HepG2 (cell line): ENCODE measurements around the gene MYPN. TPM values are rescaled to one million over a fixed set of nuclear protein-coding genes. Genes with fewer than 3 reads are reported as not detected.

Source experiments
- ARHGAP35 ChIP-seq: sonication (generic); formaldehyde crosslinking; IDR thresholded peaks from 2 replicates; pipeline ENCODE4 v1.9.0; 2022; ENCODE audit warnings: mild to moderate bottlenecking, inconsistent platforms, moderate library complexity, missing genetic modification reagents, borderline replicate concordance
- ATF7 ChIP-seq, 2 experiments: fragments of 450-650 bp in 1 of 2; sonication (generic) in 1 of 2; formaldehyde crosslinking in 1 of 2; IDR thresholded peaks; 2 replicates each; pipeline versions ENCODE4 v1.4.0 to v1.6.1; 2016 to 2020; ENCODE audit warnings: antibody characterized with exemption in 1 of 2, mild to moderate bottlenecking in 1 of 2, missing genetic modification reagents in 1 of 2
- BHLHE40 ChIP-seq: IDR thresholded peaks from 2 replicates; pipeline ENCODE4 v1.6.1; 2011; ENCODE audit warnings: low read length, improper control_type of control experiment
- CEBPG ChIP-seq: IDR thresholded peaks from 2 replicates; pipeline ENCODE4 v1.6.1; 2016
- EHMT2 ChIP-seq: fragments of 200-600 bp; sonication (generic); IDR thresholded peaks from 2 replicates; pipeline ENCODE4 v1.7.0; 2017; ENCODE audit warnings: antibody characterized with exemption, low read depth, low read length, borderline replicate concordance
- GATAD1 ChIP-seq: IDR thresholded peaks from 2 replicates; pipeline ENCODE4 v1.6.1; 2016; ENCODE audit warnings: missing genetic modification reagents, missing compliant biosample characterization
- HOXA3 ChIP-seq: sonication (generic); formaldehyde crosslinking; IDR thresholded peaks from 2 replicates; pipeline ENCODE4 v1.5.0; 2020; ENCODE audit warnings: missing genetic modification reagents
- HOXA7 ChIP-seq: sonication (generic); formaldehyde crosslinking; IDR thresholded peaks from 2 replicates; pipeline ENCODE4 v1.8.1; 2022; ENCODE audit warnings: mild to moderate bottlenecking, missing genetic modification reagents, moderate library complexity
- PAX8 ChIP-seq: sonication (generic); formaldehyde crosslinking; IDR thresholded peaks from 2 replicates; pipeline ENCODE4 v1.8.0; 2022; ENCODE audit warnings: mild to moderate bottlenecking, missing genetic modification reagents, borderline replicate concordance
- POLR2A ChIP-seq, 2 experiments: IDR thresholded peaks; 2 replicates each; pipeline ENCODE4 v1.6.1; 2011; ENCODE audit warnings: low read depth in 2 of 2, low read length in 2 of 2, mild to moderate bottlenecking in 1 of 2, moderate library complexity in 1 of 2; ENCODE audit not compliant: insufficient read depth in 1 of 2
- SMARCE1 ChIP-seq: fragments of 450-650 bp; IDR thresholded peaks from 2 replicates; pipeline ENCODE4 v1.6.1; 2017; ENCODE audit warnings: borderline replicate concordance
- SNAPC4 ChIP-seq: sonication (generic); formaldehyde crosslinking; IDR thresholded peaks from 2 replicates; pipeline ENCODE4 v1.4.0; 2020; ENCODE audit warnings: mild to moderate bottlenecking, missing genetic modification reagents
- XBP1 ChIP-seq: sonication (generic); formaldehyde crosslinking; IDR thresholded peaks from 2 replicates; pipeline ENCODE4 v1.5.0; 2020; ENCODE audit warnings: missing genetic modification reagents
- ZFP62 ChIP-seq: sonication (generic); formaldehyde crosslinking; IDR thresholded peaks from 2 replicates; pipeline ENCODE4 v1.4.0; 2020; ENCODE audit warnings: missing genetic modification reagents
- ZNF17 ChIP-seq: sonication (generic); formaldehyde crosslinking; IDR thresholded peaks from 2 replicates; pipeline ENCODE4 v1.5.0; 2020; ENCODE audit warnings: mild to moderate bottlenecking, missing genetic modification reagents
- ZNF230 ChIP-seq: sonication (generic); formaldehyde crosslinking; IDR thresholded peaks from 2 replicates; pipeline ENCODE4 v1.4.0; 2020; ENCODE audit warnings: mild to moderate bottlenecking, missing genetic modification reagents
- ZNF232 ChIP-seq: sonication (generic); formaldehyde crosslinking; IDR thresholded peaks from 2 replicates; pipeline ENCODE4 v1.4.0; 2020; ENCODE audit warnings: missing genetic modification reagents, borderline replicate concordance
- ZNF460 ChIP-seq: sonication (generic); formaldehyde crosslinking; IDR thresholded peaks from 2 replicates; pipeline ENCODE4 v1.5.1; 2020; ENCODE audit warnings: missing genetic modification reagents, mild to moderate bottlenecking, borderline replicate concordance
- ZNF484 ChIP-seq: sonication (generic); formaldehyde crosslinking; IDR thresholded peaks from 2 replicates; pipeline ENCODE4 v1.5.1; 2020; ENCODE audit warnings: mild to moderate bottlenecking, low read depth, missing genetic modification reagents, borderline replicate concordance
- ZNF510 ChIP-seq: sonication (generic); formaldehyde crosslinking; IDR thresholded peaks from 2 replicates; pipeline ENCODE4 v1.4.0; 2020; ENCODE audit warnings: low read depth, mild to moderate bottlenecking, missing genetic modification reagents
- ZNF577 ChIP-seq: sonication (generic); formaldehyde crosslinking; IDR thresholded peaks from 2 replicates; pipeline ENCODE4 v1.4.0; 2020; ENCODE audit warnings: mild to moderate bottlenecking, low read depth, missing genetic modification reagents, borderline replicate concordance
- ZNF768 ChIP-seq: sonication (generic); formaldehyde crosslinking; IDR thresholded peaks from 2 replicates; pipeline ENCODE4 v1.4.0; 2020; ENCODE audit warnings: missing genetic modification reagents
- polyA plus RNA-seq, 8 experiments: library from polyadenylated mRNA; depleted of rRNA in 3 of 8; stranded (reverse) in 7 of 8; unstranded in 1 of 8; fragments of >200 nt; fragmentation: Illumina TruSeq in 4 of 8; extraction: Trizol in 4 of 8; gene quantifications; 2 replicates each; pipeline versions ENCODE4 v1.2.1 to v1.2.3, GENCODE V29; 2011 to 2016; ENCODE audit warnings: low read depth in 4 of 8, missing spikeins in 1 of 8, mixed read lengths in 1 of 8; ENCODE audit not compliant: insufficient read depth in 1 of 8
- total RNA-seq, 5 experiments: library from RNA; depleted of rRNA; stranded (reverse); fragments of >200 nt; fragmentation: Illumina TruSeq; extraction: Trizol; gene quantifications; 2 replicates each; pipeline ENCODE4 v1.2.3, GENCODE V29; 2016; ENCODE audit warnings: low read depth in 1 of 5
- TF ChIP-seq, protein P1 (sequence below): sonication (generic); formaldehyde crosslinking; IDR thresholded peaks from 2 replicates; pipeline ENCODE4 v1.4.0; 2020; ENCODE audit warnings: missing genetic modification reagents
- TF ChIP-seq, protein P2 (sequence below): sonication (generic); formaldehyde crosslinking; IDR thresholded peaks from 2 replicates; pipeline ENCODE4 v1.4.0; 2020; ENCODE audit warnings: low read depth, mild to moderate bottlenecking, missing genetic modification reagents

The MYPN gene
- total and polyA plus RNA-seq, 2 of the 13 experiments (the other 11 are each of a cell fraction or from before 2014, with no cell fraction given): not detected

- TF ChIP-seq ZNF232 (CRISPR knock-in tag): peak; percentile 75; the same call in 1 of the 2 replicates
- TF ChIP-seq POLR2A (IDR thresholded peaks at IDR 0.05; ENCODE audit: insufficient read depth in 1 of 2, low read depth in 2 of 2, low read length in 2 of 2): 0 out of 4 replicates have a peak, but pooled peaks of 1 of the 2 experiments have one; percentile 29
- peak; percentile 39; the same call in 1 of the 2 replicates for TF ChIP-seq ZNF768 (CRISPR knock-in tag)
- TF ChIP-seq XBP1 (CRISPR knock-in tag): 0 out of 2 replicates have a peak, but pooled peaks have one; percentile 42
- TF ChIP-seq EHMT2: no peak
- no peak for TF ChIP-seq PAX8 (CRISPR knock-in tag)
- TF ChIP-seq ZNF460: no peak
- TF ChIP-seq ZNF484 (CRISPR knock-in tag): no peak
- TF ChIP-seq GATAD1 (CRISPR knock-in tag): no peak
- no peak for TF ChIP-seq CEBPG (CRISPR knock-in tag)
- TF ChIP-seq, protein P1, sequence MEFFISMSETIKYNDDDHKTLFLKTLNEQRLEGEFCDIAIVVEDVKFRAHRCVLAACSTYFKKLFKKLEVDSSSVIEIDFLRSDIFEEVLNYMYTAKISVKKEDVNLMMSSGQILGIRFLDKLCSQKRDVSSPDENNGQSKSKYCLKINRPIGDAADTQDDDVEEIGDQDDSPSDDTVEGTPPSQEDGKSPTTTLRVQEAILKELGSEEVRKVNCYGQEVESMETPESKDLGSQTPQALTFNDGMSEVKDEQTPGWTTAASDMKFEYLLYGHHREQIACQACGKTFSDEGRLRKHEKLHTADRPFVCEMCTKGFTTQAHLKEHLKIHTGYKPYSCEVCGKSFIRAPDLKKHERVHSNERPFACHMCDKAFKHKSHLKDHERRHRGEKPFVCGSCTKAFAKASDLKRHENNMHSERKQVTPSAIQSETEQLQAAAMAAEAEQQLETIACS: peak; percentile 93
- TF ChIP-seq ZNF510: no peak
- TF ChIP-seq ZNF577: no peak
- 0 out of 2 replicates have a peak, but pooled peaks have one; percentile 60 for TF ChIP-seq BHLHE40
- TF ChIP-seq HOXA7 (CRISPR knock-in tag): no peak
- TF ChIP-seq ZNF17 (CRISPR knock-in tag): no peak; the same call in 1 of the 2 replicates
- no peak for TF ChIP-seq ATF7 (IDR thresholded peaks at IDR 0.05)
- TF ChIP-seq ATF7 (CRISPR knock-in tag; IDR thresholded peaks at IDR 0.05): no peak
- TF ChIP-seq HOXA3: peak; percentile 53
- TF ChIP-seq SNAPC4 (CRISPR knock-in tag): no peak
- no peak for TF ChIP-seq ARHGAP35
- TF ChIP-seq ZNF230 (CRISPR knock-in tag): 0 out of 2 replicates have a peak, but pooled peaks have one; percentile 66
- no peak for TF ChIP-seq SMARCE1
- TF ChIP-seq, protein P2, sequence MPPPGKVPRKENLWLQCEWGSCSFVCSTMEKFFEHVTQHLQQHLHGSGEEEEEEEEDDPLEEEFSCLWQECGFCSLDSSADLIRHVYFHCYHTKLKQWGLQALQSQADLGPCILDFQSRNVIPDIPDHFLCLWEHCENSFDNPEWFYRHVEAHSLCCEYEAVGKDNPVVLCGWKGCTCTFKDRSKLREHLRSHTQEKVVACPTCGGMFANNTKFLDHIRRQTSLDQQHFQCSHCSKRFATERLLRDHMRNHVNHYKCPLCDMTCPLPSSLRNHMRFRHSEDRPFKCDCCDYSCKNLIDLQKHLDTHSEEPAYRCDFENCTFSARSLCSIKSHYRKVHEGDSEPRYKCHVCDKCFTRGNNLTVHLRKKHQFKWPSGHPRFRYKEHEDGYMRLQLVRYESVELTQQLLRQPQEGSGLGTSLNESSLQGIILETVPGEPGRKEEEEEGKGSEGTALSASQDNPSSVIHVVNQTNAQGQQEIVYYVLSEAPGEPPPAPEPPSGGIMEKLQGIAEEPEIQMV (CRISPR knock-in tag): no peak
- no peak for TF ChIP-seq ZFP62 (CRISPR knock-in tag)
These were observed 122.0 kb downstream of the MYPN start (continued) for GRCh38 chr10:68231106-68231816.
